ENCODE measurements around the gene ALG3. TPM values are rescaled to one million over a fixed set of nuclear protein-coding genes. Genes with fewer than 3 reads are reported as not detected.

The ALG3 gene
- total and polyA plus RNA-seq, 9 of the 15 experiments (the other 6 are each of a cell fraction or from before 2014, with no cell fraction given), result 37.5 to 107 (median 80.1) TPM

DNA sequence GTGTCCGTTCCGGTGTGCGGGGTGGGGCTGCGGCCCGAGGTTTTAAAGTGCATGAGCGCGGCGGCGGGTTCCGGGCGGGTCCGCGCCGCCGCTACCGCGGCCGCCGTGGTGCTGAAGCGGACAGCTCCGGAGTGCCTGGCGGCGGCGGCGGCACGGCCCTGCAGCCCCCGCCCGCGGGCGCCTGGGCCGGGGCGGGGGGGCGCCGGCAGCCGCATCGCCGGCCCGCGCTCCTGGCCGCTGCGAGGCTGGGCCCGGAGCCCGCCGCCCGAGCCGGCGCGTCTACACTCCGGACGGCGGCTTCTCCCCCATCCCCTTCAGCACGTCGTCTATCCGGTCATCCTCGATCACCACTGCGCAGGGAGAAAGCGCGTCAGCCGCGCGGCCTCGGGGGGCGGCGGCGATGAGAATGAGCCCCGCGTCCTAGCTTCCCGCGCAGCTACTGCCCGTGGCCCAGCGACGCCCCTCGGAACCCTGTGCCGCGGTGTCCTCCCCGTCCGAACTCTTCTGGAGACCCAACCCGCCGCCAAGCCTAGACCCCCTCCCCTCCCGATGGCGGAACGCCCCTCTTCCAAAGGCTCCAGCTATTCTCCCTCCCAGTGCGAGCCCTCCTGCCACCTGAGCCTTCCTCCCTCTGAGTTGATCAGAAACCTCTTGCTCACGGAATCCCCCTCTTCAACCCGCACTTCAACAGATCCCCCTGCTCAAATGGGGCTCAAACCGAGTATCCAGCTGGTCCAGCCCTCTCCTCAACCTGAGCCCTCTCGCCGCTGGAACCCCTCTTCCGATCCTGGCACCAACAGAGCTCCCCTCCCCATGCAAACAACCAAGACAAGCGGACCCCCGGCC lies 11.3 kb upstream of the ALG3 start:
- ChIA-PET POLR2A (interaction anchor here (0.6 to 1.9 kb wide), 3 partner anchors 10 to 34 kb away, joined by 3 to 4 read pairs (median 4); no protein-coding TSS in a partner anchor), CTCF (ENCODE audit: low intra/inter-chr PET ratio) (interaction anchor here (0.6 kb wide), 1 partner anchor 10 kb away, joined by 3 read pairs; no protein-coding TSS in a partner anchor)
- BruUV-seq (replicated peaks), result no TSS peak
- under 1% methylated on average over 56 of the region's 91 CpGs for WGBS (ENCODE audit: insufficient coverage, low coverage, missing lambda C conversion rate)
- H3K79me2 ChIP-seq (ENCODE audit: control insufficient read depth, insufficient read depth, low read length), result no peaks in the 10 kb centered on the region; the same call in 2 of the 3 replicates
- H2AFZ ChIP-seq (ENCODE audit: low read depth, low read length), result no peak overlapping the region
- no peaks in the 10 kb centered on the region for H3K36me3 ChIP-seq (ENCODE audit: control insufficient read depth, insufficient read depth, low read length)
- intact Hi-C loops (cut with micrococcal nuclease) (no loop called here), in situ Hi-C loops (cut with MboI) (no loop called here)
- peaks cover 30% of the 10 kb centered on the region for H4K20me1 ChIP-seq (replicated peaks; ENCODE audit: control insufficient read depth, insufficient read depth, low read length)
- DNase-seq (ENCODE audit: extremely low read depth in 1 of 4, low spot score in 3 of 4), result peak; percentile 64 to 85 (median 80)
- no peak overlapping the region for H3K27ac ChIP-seq (ENCODE audit: extremely low read depth, low read depth, low read length)
- no peaks in the 10 kb centered on the region for H3K9me3 ChIP-seq (replicated peaks; ENCODE audit: control insufficient read depth, insufficient read depth, low read depth, low read length)
- peak overlapping the region in 1 of 2 experiments; percentile 58; a peak in 1 of 4 replicates for H3K9ac ChIP-seq (ENCODE audit: insufficient read depth in 1 of 2, low read depth in 2 of 2, low read length in 2 of 2)
- peak; percentile 73 for ATAC-seq
- H3K27me3 ChIP-seq (ENCODE audit: control insufficient read depth in 2 of 2, insufficient read depth in 2 of 2, low read length in 2 of 2), result peaks cover 10 to 31% of the 10 kb centered on the region in 2 experiments; a peak in 4 of 5 replicates
- peak overlapping the region; percentile 42; the same call in 1 of the 2 replicates for H3K4me3 ChIP-seq
- peaks cover 14 to 36% of the 10 kb centered on the region in 2 experiments; a peak in 4 of 5 replicates for H3K4me1 ChIP-seq (replicated peaks in 1 of 2; ENCODE audit: control insufficient read depth in 2 of 2, insufficient read depth in 2 of 2, low read length in 2 of 2)
- no peaks in the 10 kb centered on the region for H3K9me1 ChIP-seq (ENCODE audit: control insufficient read depth, insufficient read depth, low read length)
- H3K4me2 ChIP-seq (ENCODE audit: insufficient read depth, low read length), result peak overlapping the region; percentile 54
- FAIRE-seq, result no peak
- no peak for TF ChIP-seq ATF7 (IDR thresholded peaks at IDR 0.05)
- peak in 1 of 2 experiments; percentile 10 for TF ChIP-seq E2F6 (IDR thresholded peaks at IDR 0.05; ENCODE audit: borderline replicate concordance in 1 of 2, extremely low read depth in 1 of 2, insufficient read depth in 1 of 2, insufficient read length in 1 of 2, low read depth in 1 of 2, low read length in 1 of 2, poor library complexity in 1 of 2, severe bottlenecking in 1 of 2)
- TF ChIP-seq ZNF586 (CRISPR knock-in tag; conservative IDR thresholded peaks at IDR 0.05), result no peak
- no peak for TF ChIP-seq BRD9 (IDR thresholded peaks at IDR 0.05; ENCODE audit: low read depth, partially characterized antibody)
- TF ChIP-seq MYBL2 (IDR thresholded peaks at IDR 0.05; ENCODE audit: low read depth), result no peak
- no peak for TF ChIP-seq MYBL2 (CRISPR knock-in tag; IDR thresholded peaks at IDR 0.05; ENCODE audit: borderline replicate concordance)
- TF ChIP-seq PHF20 (IDR thresholded peaks at IDR 0.05; ENCODE audit: partially characterized antibody), result no peak
- no peak for TF ChIP-seq NFE2 (IDR thresholded peaks at IDR 0.05; ENCODE audit: low read depth)
- 0 out of 2 replicates have a peak, but pooled peaks have one; percentile 50 for TF ChIP-seq ZNF766 (CRISPR knock-in tag; conservative IDR thresholded peaks at IDR 0.05)
- no peak for TF ChIP-seq MBD2 (IDR thresholded peaks at IDR 0.05; ENCODE audit: borderline replicate concordance, low read depth)
- TF ChIP-seq ZNF224 (CRISPR knock-in tag; IDR thresholded peaks at IDR 0.05), result no peak
- TF ChIP-seq RBBP5 (IDR thresholded peaks at IDR 0.05; ENCODE audit: borderline replicate concordance, insufficient read depth, low read length, poor library complexity, severe bottlenecking), result peak; percentile 9
- TF ChIP-seq SMAD4 (CRISPR knock-in tag; conservative IDR thresholded peaks at IDR 0.05), result 0 out of 2 replicates have a peak, but pooled peaks have one; percentile 5
- TF ChIP-seq POLR2G (IDR thresholded peaks at IDR 0.05; ENCODE audit: low read depth, low read length), result peak; percentile 34; the same call in 1 of the 2 replicates
- TF ChIP-seq MEF2D (tag; conservative IDR thresholded peaks at IDR 0.05; ENCODE audit: low read depth), result no peak

All from K562 (cell line).